Activated T-cell treated with anti-CD3 and anti-CD28 coated beads, Interleukin-2, amount 50 U/mL, for 48 hours (primary cell): ENCODE measurements around the gene LYAR.
"Not testable (repeated sequence)": the region's sequence is repeated elsewhere in the genome, so short reads cannot be mapped to it uniquely, and the experiment has no call there.

Source experiments
- DNase-seq, 2 experiments: peaks; one replicate each; pipeline ENCODE4 v3.0.0-alpha.2; 2020

Gene LYAR

DNA sequence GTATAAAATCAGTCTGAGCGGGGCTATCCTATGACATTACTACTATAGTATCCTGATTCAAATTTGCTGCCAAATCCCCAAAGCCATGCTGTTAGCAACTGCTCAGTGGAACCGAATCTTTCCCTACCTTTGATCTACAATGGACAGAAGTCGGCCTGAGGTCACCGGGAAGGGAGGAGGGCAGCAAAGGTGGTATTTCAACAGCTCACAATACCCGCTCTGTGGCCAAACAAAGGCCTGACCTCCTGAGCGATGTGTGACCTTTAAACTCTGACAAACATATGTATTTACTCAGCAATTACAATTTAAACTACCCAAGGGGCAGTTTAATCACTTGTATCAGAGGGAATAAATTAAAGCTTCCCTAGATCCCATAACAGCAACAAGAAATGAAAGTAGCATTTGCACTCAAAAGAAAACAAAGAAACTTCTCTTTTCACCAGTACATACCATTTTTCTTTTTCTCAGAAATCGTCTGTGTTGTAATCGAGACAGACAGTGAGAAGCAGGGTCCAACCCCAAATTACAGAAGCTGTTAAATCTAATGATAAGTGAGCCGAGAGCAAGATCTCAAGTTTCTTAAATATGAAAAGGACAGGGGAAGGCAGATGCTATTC, 30.4 kb downstream of the LYAR start:
- no peak for DNase-seq

GRCh38 chr4:4257705-4258104, 32.2 kb downstream of the LYAR start:
- DNase-seq: not testable (repeated sequence)

- DNase-seq: no peak
Measured at GRCh38 chr4:4256799-4257198, 33.2 kb downstream of the LYAR start.

DNA sequence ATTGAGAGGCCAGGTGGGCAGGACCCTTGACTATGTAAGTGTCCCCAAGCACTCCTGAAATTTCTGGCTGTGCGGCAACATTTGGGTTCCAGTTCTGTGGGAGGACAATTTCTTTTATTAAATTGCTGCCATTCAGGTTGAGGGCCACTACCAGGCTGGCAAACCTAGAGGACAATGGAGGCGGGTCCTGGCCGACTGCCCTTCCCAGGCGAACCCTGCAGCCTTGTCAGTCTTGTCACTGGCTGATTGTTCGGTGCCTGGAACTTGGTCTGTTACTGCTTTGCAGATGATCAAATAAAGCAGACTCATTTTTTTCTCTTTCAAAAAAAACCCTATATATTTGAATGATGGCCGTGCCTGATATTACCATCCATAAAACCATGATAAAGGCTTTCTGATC, 35.3 kb downstream of the LYAR start:
- DNase-seq: no peak

DNA sequence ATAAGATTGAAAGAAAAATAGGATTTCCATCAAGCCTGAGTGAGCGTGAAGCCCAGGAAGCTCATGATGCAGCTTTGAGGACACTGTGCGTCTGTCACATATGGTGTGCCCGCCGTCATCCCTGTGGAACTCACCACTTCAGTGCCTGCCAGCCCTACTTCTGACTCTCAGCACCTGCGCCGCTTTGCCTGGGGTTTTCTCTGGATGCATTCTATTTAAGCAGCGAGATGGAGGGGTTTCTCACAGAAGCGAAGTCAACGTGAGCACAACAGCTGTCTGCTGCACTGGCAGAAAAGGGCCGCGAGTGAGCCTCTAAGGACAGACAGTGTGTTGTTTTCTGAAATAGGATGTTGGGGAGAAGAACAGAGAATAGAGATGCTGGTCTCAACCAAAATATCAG, 35.8 kb downstream of the LYAR start:
- DNase-seq: no peak

- DNase-seq: no peak
Measured at GRCh38 chr4:4249866-4250265, 40.1 kb downstream of the LYAR start.

- DNase-seq: not testable (repeated sequence)
Measured at GRCh38 chr4:4249342-4249741, 40.6 kb downstream of the LYAR start.

DNA sequence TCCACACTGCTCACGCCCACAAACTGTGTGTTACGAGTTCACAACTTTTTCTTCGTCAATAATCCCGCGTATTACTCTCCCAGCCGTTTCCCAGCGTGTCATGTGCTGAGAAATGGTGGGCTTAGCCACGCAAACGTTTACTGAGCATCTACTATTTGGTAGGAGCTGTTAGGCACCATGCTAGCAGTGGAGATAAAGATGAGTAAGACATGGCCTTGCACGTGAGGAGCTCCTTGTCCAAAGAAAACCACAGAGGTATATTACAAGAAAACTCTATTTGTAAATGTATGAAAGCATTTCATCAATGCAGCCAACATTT, 41.1 kb downstream of the LYAR start:
- no peak for DNase-seq

DNA sequence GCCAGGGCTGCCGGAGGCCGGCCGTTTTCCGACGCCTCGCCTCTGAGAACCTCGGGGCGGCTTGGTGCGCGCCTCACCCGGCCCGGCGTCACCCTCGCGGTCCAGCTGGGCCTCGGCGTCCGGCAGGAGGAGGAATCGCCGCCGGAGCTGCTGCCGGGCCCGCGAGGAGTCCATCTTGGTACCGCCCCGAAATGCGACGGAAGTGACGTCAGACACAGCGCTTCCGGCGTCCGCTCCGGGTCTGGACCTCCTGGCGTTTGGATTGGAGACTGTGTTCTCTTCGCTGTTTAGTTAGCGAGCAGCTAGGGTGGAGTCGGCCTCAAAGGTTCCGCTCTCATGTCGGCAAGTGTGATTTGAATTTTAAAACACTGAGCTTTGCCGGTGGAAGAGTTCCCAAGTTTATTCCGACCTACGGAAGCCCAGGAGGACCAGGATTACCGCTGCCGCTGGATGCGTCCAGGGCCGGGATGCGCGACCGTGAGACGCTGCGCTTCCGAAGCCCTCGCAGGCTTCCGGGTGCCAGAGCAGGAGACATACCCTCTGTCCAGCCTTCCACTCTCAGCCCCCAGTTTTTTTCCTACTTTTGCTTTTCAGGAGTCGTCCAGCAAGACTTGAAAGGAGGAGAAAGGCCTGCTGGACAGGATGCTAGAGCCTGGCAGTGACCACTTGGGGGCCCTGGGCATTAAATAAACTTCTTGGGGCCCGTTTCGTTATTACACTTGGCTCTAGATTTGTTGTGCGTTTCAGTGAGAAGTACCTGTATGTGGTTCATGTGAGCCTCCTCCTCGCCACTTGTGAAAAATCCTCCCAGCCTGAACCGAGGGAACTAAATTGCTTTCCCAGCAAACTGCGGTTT, 41.7 kb downstream of the LYAR start, which contains the start of gene TMEM128:
Gene TMEM128, minus strand, starts transcription at position 195 of the 856 bp plus-strand sequence. Its CDS starts 21 bp downstream, at position 174.
- peak; percentile 93 to 94 for DNase-seq

DNA sequence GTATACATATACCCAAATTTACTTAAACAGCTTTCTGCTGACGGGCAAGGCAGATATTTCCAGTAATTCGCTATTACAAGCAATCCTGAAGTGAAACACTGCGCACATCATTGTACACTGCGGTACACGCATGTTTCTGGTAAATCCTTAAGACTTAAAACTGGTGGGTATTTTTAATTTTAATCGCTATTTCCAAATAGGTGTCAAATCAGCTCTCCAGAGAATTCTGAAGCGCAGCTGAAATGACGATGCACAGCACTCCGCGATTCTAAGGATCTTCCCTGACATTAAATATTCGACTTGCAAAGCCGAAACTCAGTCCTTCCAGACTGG, 42.3 kb downstream of the LYAR start:
- DNase-seq: no peak

GRCh38 chr4:4245172-4245571, 44.8 kb downstream of the LYAR start:
- no peak for DNase-seq

DNA sequence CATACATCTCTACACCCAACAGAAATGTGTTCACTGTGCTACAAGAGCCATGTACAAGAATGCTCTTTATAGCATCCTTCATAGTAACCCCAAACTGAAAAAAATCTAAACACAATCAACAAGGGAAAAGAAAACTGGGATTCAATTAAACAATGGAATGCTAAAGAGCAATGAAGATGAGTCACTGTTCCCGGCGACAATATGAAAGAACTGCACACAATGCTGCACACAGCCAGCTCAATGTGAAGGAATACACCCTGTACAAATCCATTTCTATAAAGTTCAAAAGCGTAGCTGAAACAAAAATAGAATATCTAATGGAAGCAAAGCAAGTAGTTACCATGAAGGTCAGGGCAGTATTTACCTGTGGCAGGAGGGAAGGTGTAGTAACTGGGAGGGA, 50.4 kb downstream of the LYAR start:
- not testable (repeated sequence) for DNase-seq

- no peak for DNase-seq
Measured at GRCh38 chr4:4233610-4234009, 56.3 kb downstream of the LYAR start.

- no peak for DNase-seq
Measured at GRCh38 chr4:4228356-4228668, 61.6 kb downstream of the LYAR start.

DNA sequence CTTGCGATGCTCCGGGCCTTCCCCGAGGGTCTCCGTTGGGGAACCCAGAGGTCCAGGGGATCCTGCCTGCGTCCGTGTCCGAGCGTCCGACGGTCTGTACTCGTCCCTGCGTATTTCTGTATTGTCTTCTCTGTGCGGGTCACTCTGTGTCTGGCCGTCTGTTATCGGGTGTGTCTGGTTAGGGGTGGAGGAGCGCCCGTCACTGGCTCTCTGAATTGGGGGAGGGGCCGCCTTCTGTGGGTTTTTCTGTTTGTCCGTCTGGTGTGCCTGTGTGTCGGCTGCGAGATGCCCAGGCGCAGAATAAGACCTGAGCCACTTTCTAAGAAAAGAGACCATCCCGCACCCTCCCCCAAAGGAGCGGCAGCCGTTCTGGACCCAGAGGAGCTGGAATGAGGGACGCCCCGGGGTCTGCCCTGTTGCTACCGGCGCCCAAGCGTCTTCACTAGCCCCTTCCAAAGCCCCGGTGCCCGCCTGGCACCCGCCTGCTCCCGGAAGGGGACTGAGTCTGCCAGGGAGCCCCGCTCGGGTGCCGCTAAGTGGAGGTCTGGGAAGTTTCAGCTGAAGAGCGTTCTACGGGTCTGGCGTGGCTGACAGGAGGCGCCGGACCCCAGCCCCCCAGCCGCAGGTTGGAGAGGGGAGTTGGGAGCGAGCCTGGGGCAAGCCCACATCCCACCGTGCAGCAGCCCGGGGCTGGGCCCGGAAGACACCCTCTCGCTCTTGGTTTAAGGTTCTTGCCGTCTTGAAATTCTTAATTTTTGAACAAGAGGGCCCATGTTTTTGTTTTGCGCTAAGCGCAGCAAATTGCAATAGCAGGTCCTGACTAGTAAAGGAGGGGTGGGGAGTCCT, 62.2 kb downstream of the LYAR start:
- DNase-seq: no peak

DNA sequence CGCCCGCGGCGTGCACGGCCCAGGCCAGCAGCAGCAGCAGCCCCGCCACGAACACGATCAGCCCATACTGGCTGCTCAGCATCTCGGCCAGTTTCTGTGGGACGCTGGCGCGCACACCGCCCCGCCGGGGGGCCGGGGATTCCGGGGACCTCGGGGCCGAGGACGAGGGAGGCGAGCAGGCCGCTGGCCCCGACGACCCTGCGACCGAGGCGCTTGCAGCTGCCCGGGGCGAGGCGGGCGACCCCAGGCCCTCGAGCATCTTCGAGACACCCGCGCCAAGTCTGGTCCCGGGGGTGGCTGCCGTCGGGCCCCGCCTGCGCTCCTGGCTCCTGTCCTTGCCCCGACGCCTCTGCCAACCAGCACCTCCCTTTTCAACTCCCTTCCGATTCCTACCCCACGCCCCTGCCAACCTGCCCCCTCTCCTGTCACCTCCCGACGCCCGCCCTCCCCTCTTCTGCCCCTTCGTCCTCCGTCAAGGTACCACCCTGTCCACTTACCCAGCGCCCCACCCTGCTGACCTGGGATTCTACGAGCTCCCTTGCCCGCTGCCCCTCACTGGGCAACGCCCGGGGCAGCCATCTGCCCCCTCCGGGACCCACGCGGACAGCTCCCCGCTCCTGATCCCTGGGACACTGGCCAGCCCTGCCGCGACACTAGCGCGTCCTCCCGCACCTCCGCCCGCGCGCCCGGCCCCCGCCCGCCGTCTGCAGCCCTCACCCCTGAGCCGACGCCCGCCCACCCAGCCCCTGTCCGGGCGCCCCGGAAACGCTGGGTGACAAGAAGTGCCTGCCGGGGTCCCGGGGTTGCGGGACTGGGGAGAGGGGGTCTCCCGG, 63.1 kb downstream of the LYAR start, which contains the start of gene OTOP1:
Gene OTOP1, minus strand, starts transcription at position 324 of the 833 bp plus-strand sequence. Its CDS starts 65 bp downstream, at position 259.
- DNase-seq: no peak

- no peak for DNase-seq
Measured at GRCh38 chr4:4225915-4226605, 63.9 kb downstream of the LYAR start.
